ENCODE measurements around the gene CHEK2. TPM values are rescaled to one million over a fixed set of nuclear protein-coding genes. Genes with fewer than 3 reads are reported as not detected.

Gene CHEK2
- total and polyA plus RNA-seq, 2 experiments from 2014 or later = 15.0 to 30.3 TPM

DNA sequence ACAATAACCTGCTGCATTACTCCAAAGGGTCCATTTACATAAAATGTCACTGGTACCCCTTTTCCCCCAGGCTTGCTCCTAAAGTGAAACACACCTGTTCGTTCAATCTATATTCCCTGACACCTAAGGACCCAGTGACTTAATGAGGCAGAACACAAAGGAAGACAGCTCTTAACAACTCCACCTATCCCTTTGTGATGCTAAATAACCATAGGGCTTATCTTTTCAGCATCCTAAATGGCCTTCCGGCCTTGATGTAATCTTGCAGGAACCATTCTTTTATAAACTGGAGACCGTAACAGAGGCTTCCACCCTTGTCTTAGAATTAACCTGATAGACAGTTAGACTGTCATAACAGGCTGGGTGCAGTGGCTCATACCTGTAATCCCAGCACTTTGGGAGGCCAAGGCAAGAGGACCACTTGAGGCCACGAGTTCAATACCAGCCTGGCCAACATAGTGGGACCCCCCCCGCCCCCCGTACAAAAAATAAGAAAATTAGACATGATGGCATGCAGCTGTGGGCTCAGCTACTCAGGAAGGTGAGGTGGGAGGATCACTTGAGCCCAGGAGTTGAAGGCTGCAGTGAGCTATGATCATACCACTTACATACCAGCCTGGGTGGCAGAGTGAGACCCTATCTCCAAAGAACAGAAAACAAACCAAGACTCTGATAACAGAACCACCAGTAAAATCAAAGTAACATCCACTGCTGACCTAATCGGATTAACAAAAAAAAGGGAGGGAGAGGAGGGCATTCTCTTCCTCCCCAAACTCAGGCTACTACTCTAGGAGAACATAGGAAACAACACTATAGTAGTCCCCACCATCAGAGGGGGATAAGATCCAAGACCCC is 5.1 kb downstream of the CHEK2 start:
- Histone ChIP-seq H3K4me3 (no peak overlapping the region), H3K9me3 (ENCODE audit: low read depth) (no peaks in the 10 kb centered on the region), H3K27ac (no peak overlapping the region), H3K4me1 (ENCODE audit: low read depth) (peaks cover 3% of the 10 kb centered on the region), H3K27me3 (no peaks in the 10 kb centered on the region), H3K36me3 (peaks cover 2% of the 10 kb centered on the region)
- no peak for DNase-seq (ENCODE audit: low read depth in 1 of 2, low spot score in 1 of 2)
- TF ChIP-seq, protein P1, sequence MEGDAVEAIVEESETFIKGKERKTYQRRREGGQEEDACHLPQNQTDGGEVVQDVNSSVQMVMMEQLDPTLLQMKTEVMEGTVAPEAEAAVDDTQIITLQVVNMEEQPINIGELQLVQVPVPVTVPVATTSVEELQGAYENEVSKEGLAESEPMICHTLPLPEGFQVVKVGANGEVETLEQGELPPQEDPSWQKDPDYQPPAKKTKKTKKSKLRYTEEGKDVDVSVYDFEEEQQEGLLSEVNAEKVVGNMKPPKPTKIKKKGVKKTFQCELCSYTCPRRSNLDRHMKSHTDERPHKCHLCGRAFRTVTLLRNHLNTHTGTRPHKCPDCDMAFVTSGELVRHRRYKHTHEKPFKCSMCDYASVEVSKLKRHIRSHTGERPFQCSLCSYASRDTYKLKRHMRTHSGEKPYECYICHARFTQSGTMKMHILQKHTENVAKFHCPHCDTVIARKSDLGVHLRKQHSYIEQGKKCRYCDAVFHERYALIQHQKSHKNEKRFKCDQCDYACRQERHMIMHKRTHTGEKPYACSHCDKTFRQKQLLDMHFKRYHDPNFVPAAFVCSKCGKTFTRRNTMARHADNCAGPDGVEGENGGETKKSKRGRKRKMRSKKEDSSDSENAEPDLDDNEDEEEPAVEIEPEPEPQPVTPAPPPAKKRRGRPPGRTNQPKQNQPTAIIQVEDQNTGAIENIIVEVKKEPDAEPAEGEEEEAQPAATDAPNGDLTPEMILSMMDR (IDR thresholded peaks at IDR 0.05; ENCODE audit: low read depth, low read length) = no peak

DNA sequence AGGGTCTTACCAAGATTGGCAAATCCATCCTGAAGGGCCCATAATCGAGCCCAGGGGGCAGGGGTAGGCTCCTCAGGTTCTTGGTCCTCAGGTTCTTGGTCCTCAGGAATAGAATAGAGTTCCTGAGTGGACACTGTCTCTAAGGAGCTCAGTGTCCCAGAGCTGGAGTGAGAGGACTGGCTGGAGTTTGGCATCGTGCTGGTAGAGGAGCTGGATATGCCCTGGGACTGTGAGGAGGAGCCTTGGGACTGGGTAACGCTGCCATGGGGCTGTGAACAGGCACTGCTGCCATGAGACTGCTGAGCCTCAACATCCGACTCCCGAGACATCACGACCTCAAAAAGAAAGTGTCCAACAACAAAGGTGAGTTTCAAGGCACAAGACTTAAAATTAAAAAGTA is 7.2 kb downstream of the CHEK2 start:
- Histone ChIP-seq H3K27ac (no peak overlapping the region), H3K4me3 (no peak overlapping the region), H3K36me3 (peaks cover 2% of the 10 kb centered on the region), H3K4me1 (ENCODE audit: low read depth) (peaks cover 3% of the 10 kb centered on the region), H3K9me3 (ENCODE audit: low read depth) (no peaks in the 10 kb centered on the region), H3K27me3 (no peaks in the 10 kb centered on the region)
- DNase-seq (ENCODE audit: low read depth in 1 of 2, low spot score in 1 of 2) = no peak
- TF ChIP-seq, protein P1 (IDR thresholded peaks at IDR 0.05; ENCODE audit: low read depth, low read length) = no peak

DNA sequence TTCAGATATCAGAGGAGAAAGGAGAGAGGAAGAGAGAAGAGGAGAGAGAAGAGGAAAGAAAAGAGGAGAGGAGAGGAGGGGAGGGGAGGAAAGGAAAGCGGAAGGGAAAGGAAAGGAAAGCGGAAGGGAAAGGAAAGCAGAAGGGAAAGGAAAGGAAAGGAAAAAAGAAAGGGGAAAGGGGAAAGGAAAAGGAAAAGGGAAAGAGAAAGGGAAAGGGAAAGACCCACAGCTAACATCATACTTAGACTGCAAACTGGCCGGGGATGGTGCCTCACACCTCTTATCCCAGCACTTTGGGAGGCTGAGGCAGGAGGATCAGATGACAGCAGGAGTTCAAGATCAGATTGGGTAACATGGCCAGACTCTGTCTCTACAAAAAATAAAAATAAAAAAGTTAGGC is 11.4 kb downstream of the CHEK2 start:
- Histone ChIP-seq H3K4me3 (no peak overlapping the region), H3K36me3 (peaks cover 2% of the 10 kb centered on the region), H3K27ac (no peak overlapping the region), H3K9me3 (ENCODE audit: low read depth) (no peaks in the 10 kb centered on the region), H3K4me1 (ENCODE audit: low read depth) (no peaks in the 10 kb centered on the region), H3K27me3 (no peaks in the 10 kb centered on the region)
- TF ChIP-seq, protein P1 (IDR thresholded peaks at IDR 0.05; ENCODE audit: low read depth, low read length) = no peak
- DNase-seq (ENCODE audit: low read depth in 1 of 2, low spot score in 1 of 2) = no peak

DNA sequence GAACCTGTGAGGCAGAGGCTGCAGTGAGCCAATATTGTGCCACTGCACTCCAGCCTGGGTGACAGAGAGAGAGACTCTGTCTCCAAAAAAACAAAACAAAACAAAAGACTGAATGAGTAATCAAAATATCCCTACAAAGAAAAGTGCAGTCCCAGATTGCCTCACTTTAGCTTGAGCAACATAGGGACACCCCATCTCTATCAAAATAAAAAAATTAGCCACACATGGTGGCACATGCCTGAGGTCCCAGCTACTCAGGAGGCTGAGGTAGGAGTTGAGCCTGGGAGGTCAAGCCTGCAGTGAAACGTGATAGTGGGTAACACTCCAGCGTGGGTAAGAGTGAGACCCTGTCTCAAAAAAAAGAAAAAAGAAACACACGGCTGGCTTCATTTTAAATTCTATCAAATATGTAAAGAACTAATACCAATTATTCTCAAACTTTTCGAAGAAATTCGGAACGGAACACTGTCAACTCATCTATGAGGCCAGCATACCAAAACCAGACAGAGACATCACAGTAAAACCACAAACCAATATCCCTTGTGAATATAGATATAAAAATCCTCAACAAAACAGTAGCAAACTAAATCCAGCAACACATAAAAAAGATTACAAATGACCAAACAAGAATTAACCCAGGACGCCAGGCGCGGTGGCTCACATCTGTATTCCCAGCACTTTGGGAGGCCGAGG is 12.9 kb downstream of the CHEK2 start:
- no peaks in the 10 kb centered on the region for H3K9me3 ChIP-seq (ENCODE audit: low read depth)
- no peaks in the 10 kb centered on the region for H3K27me3 ChIP-seq
- no peak for DNase-seq (ENCODE audit: low read depth in 1 of 2, low spot score in 1 of 2)
- no peak overlapping the region for H3K27ac ChIP-seq
- no peak overlapping the region for H3K4me3 ChIP-seq
- TF ChIP-seq, protein P1 (IDR thresholded peaks at IDR 0.05; ENCODE audit: low read depth, low read length) = no peak
- no peaks in the 10 kb centered on the region for H3K4me1 ChIP-seq (ENCODE audit: low read depth)
- H3K36me3 ChIP-seq = peaks cover 2% of the 10 kb centered on the region

DNA sequence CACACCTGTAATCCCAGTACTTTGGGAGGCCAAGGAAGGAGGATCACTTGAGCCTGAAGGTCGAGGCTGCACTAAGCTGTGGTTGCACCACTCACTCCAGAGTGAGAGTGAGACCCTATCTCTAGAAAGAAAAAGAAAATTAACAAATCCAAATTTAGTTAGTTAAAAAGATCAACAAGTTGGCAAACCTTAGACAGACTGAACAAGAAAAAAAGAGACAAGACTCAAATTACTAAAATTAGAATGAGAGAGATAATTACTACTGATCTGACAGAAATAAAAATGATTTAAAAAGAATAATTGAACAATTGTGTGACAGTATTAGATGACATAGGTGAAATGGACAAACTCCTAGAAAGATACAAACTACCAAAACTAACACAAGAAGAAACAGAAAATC is 13.6 kb downstream of the CHEK2 start:
- Histone ChIP-seq H3K36me3 (no peaks in the 10 kb centered on the region), H3K4me1 (ENCODE audit: low read depth) (no peaks in the 10 kb centered on the region), H3K27me3 (no peaks in the 10 kb centered on the region), H3K9me3 (ENCODE audit: low read depth) (no peaks in the 10 kb centered on the region), H3K27ac (no peak overlapping the region), H3K4me3 (no peak overlapping the region)
- TF ChIP-seq, protein P1 (IDR thresholded peaks at IDR 0.05; ENCODE audit: low read depth, low read length) = no peak
- DNase-seq (ENCODE audit: low read depth in 1 of 2, low spot score in 1 of 2) = no peak

All from cardiac muscle cell (in vitro differentiated cells and primary cell).